T-helper 2 cell treated with Interferon-gamma antibody and Interleukin-4, amounts not matched to agents 5 μg/mL and 100 μg/mL, for 36 hours (primary cell): Measurements from ENCODE around the gene ELOVL1.
A peak's percentile ranks its signal among the peaks of the same experiment; 100 is the strongest.
"Not testable (repeated sequence)": the region's sequence is repeated elsewhere in the genome, so short reads cannot be mapped to it uniquely, and the experiment has no call there.

Experiments
- DNase-seq: peaks from one replicate; pipeline ENCODE4 v3.0.0; 2021; ENCODE audit warnings: low spot score
- H3K27ac Mint-ChIP-seq: one replicate; pipeline ENCODE4 v1.8.0; 2021; ENCODE audit warnings: mild to moderate bottlenecking, mixed read lengths
- H3K27me3 Mint-ChIP-seq: one replicate; pipeline ENCODE4 v1.8.0; 2021; ENCODE audit warnings: low read depth, mixed read lengths
- H3K36me3 Mint-ChIP-seq: one replicate; pipeline ENCODE4 v1.8.0; 2021; ENCODE audit warnings: low read depth, mixed read lengths
- H3K4me1 Mint-ChIP-seq: one replicate; pipeline ENCODE4 v1.8.0; 2021; ENCODE audit warnings: low read depth, mixed read lengths
- H3K4me3 Mint-ChIP-seq: one replicate; pipeline ENCODE4 v1.8.0; 2022; ENCODE audit warnings: mild to moderate bottlenecking, moderate library complexity, mixed read lengths
- H3K9me3 Mint-ChIP-seq: one replicate; pipeline ENCODE4 v1.8.0; 2021; ENCODE audit warnings: mixed read lengths

The ELOVL1 gene

GRCh38 chr1:43367904-43368645, at the start of gene ELOVL1:
Gene ELOVL1 (minus strand): TSS chr1:43368011. CDS start chr1:43365609, 2,402 bp downstream.
- no peaks in the 10 kb centered on the region for H3K9me3 Mint-ChIP-seq
- H3K4me1 Mint-ChIP-seq = peaks cover 38% of the 10 kb centered on the region
- H3K27ac Mint-ChIP-seq = peak within 1 kb of the TSS; percentile 87
- H3K36me3 Mint-ChIP-seq = peaks cover 41% of the 10 kb centered on the region
- no peaks in the 10 kb centered on the region for H3K27me3 Mint-ChIP-seq
- peak within 1 kb of the TSS; percentile 94 for H3K4me3 Mint-ChIP-seq
- DNase-seq = peak; percentile 90

GRCh38 chr1:43415901-43416300, 48.1 kb upstream of the ELOVL1 start:
- Mint-ChIP-seq H3K27me3 (no peaks in the 10 kb centered on the region), H3K36me3 (peaks cover 22% of the 10 kb centered on the region), H3K9me3 (no peaks in the 10 kb centered on the region), H3K4me3 (no peak overlapping the region), H3K27ac (no peak overlapping the region), H3K4me1 (no peaks in the 10 kb centered on the region)
- DNase-seq = no peak

GRCh38 chr1:43414634-43415223, 46.9 kb upstream of the ELOVL1 start:
- Mint-ChIP-seq H3K9me3 (no peaks in the 10 kb centered on the region), H3K4me3 (no peak overlapping the region), H3K4me1 (no peaks in the 10 kb centered on the region), H3K27me3 (no peaks in the 10 kb centered on the region), H3K36me3 (peaks cover 24% of the 10 kb centered on the region), H3K27ac (no peak overlapping the region)
- peak; percentile 27 for DNase-seq

- DNase-seq, H3K4me1 Mint-ChIP-seq, H3K9me3 Mint-ChIP-seq, H3K27me3 Mint-ChIP-seq, H3K4me3 Mint-ChIP-seq, H3K27ac Mint-ChIP-seq: not testable (repeated sequence)
- peaks cover 34% of the 10 kb centered on the region for H3K36me3 Mint-ChIP-seq
Observed at GRCh38 chr1:43413426-43413825, 45.6 kb upstream of the ELOVL1 start.

GRCh38 chr1:43410571-43410970, 42.8 kb upstream of the ELOVL1 start:
- no peak for DNase-seq
- Mint-ChIP-seq H3K4me3 (no peak overlapping the region), H3K27me3 (no peaks in the 10 kb centered on the region), H3K4me1 (no peaks in the 10 kb centered on the region), H3K36me3 (peaks cover 43% of the 10 kb centered on the region), H3K27ac (no peak overlapping the region), H3K9me3 (no peaks in the 10 kb centered on the region)

- no peaks in the 10 kb centered on the region for H3K4me1 Mint-ChIP-seq
- no peaks in the 10 kb centered on the region for H3K9me3 Mint-ChIP-seq
- H3K4me3 Mint-ChIP-seq = no peak overlapping the region
- no peaks in the 10 kb centered on the region for H3K27me3 Mint-ChIP-seq
- no peak overlapping the region for H3K27ac Mint-ChIP-seq
- peaks cover 46% of the 10 kb centered on the region for H3K36me3 Mint-ChIP-seq
- no peak for DNase-seq
Observed at GRCh38 chr1:43405876-43406234, 38.0 kb upstream of the ELOVL1 start.

- H3K4me3 Mint-ChIP-seq = no peak overlapping the region
- no peak overlapping the region for H3K27ac Mint-ChIP-seq
- H3K36me3 Mint-ChIP-seq = peaks cover 43% of the 10 kb centered on the region
- H3K27me3 Mint-ChIP-seq = no peaks in the 10 kb centered on the region
- DNase-seq = no peak
- H3K9me3 Mint-ChIP-seq = no peaks in the 10 kb centered on the region
- no peaks in the 10 kb centered on the region for H3K4me1 Mint-ChIP-seq
Observed at GRCh38 chr1:43405219-43405875, 37.5 kb upstream of the ELOVL1 start.

GRCh38 chr1:43404353-43404752, 36.5 kb upstream of the ELOVL1 start:
- Mint-ChIP-seq H3K27ac (no peak overlapping the region), H3K36me3 (peaks cover 37% of the 10 kb centered on the region), H3K27me3 (no peaks in the 10 kb centered on the region), H3K9me3 (no peaks in the 10 kb centered on the region), H3K4me3 (no peak overlapping the region), H3K4me1 (no peaks in the 10 kb centered on the region)
- DNase-seq = no peak

- no peak overlapping the region for H3K27ac Mint-ChIP-seq
- H3K36me3 Mint-ChIP-seq = peaks cover 27% of the 10 kb centered on the region
- no peak overlapping the region for H3K4me3 Mint-ChIP-seq
- DNase-seq = no peak
- H3K9me3 Mint-ChIP-seq = no peaks in the 10 kb centered on the region
- no peaks in the 10 kb centered on the region for H3K27me3 Mint-ChIP-seq
- H3K4me1 Mint-ChIP-seq = peaks cover 2% of the 10 kb centered on the region
Observed at GRCh38 chr1:43402089-43402865, 34.5 kb upstream of the ELOVL1 start.

- H3K4me1 Mint-ChIP-seq, H3K27me3 Mint-ChIP-seq, H3K9me3 Mint-ChIP-seq, H3K4me3 Mint-ChIP-seq, DNase-seq, H3K27ac Mint-ChIP-seq: not testable (repeated sequence)
- H3K36me3 Mint-ChIP-seq = peaks cover 23% of the 10 kb centered on the region
Observed at GRCh38 chr1:43400441-43400840, 32.6 kb upstream of the ELOVL1 start.

GRCh38 chr1:43398227-43398626, 30.4 kb upstream of the ELOVL1 start:
- no peak overlapping the region for H3K27ac Mint-ChIP-seq
- DNase-seq = no peak
- H3K27me3 Mint-ChIP-seq = no peaks in the 10 kb centered on the region
- no peak overlapping the region for H3K4me3 Mint-ChIP-seq
- peaks cover 2% of the 10 kb centered on the region for H3K4me1 Mint-ChIP-seq
- H3K36me3 Mint-ChIP-seq = peaks cover 10% of the 10 kb centered on the region
- H3K9me3 Mint-ChIP-seq = no peaks in the 10 kb centered on the region

- no peak overlapping the region for H3K27ac Mint-ChIP-seq
Observed at GRCh38 chr1:43396059-43396458, 28.2 kb upstream of the ELOVL1 start.

GRCh38 chr1:43395523-43395922, 27.7 kb upstream of the ELOVL1 start:
- no peak for DNase-seq
- H3K4me3 Mint-ChIP-seq = no peak overlapping the region
- H3K36me3 Mint-ChIP-seq = peaks cover 5% of the 10 kb centered on the region
- H3K4me1 Mint-ChIP-seq = peaks cover 9% of the 10 kb centered on the region
- H3K27me3 Mint-ChIP-seq = no peaks in the 10 kb centered on the region
- no peaks in the 10 kb centered on the region for H3K9me3 Mint-ChIP-seq
- H3K27ac Mint-ChIP-seq = no peak overlapping the region

More at GRCh38 chr1:43396059-43396458, 28.2 kb upstream of the ELOVL1 start:
- Mint-ChIP-seq H3K4me1 (peaks cover 8% of the 10 kb centered on the region), H3K9me3 (no peaks in the 10 kb centered on the region), H3K4me3 (no peak overlapping the region), H3K27me3 (no peaks in the 10 kb centered on the region), H3K36me3 (peaks cover 5% of the 10 kb centered on the region)
- DNase-seq = no peak

- Mint-ChIP-seq H3K27ac (no peak overlapping the region), H3K27me3 (no peaks in the 10 kb centered on the region), H3K36me3 (peaks cover 13% of the 10 kb centered on the region), H3K4me3 (no peak overlapping the region), H3K4me1 (peaks cover 24% of the 10 kb centered on the region), H3K9me3 (no peaks in the 10 kb centered on the region)
- DNase-seq = no peak
Observed at GRCh38 chr1:43392702-43393101, 24.9 kb upstream of the ELOVL1 start.
